ENCODE measurements around the gene FRMD4A.

The FRMD4A gene

DNA sequence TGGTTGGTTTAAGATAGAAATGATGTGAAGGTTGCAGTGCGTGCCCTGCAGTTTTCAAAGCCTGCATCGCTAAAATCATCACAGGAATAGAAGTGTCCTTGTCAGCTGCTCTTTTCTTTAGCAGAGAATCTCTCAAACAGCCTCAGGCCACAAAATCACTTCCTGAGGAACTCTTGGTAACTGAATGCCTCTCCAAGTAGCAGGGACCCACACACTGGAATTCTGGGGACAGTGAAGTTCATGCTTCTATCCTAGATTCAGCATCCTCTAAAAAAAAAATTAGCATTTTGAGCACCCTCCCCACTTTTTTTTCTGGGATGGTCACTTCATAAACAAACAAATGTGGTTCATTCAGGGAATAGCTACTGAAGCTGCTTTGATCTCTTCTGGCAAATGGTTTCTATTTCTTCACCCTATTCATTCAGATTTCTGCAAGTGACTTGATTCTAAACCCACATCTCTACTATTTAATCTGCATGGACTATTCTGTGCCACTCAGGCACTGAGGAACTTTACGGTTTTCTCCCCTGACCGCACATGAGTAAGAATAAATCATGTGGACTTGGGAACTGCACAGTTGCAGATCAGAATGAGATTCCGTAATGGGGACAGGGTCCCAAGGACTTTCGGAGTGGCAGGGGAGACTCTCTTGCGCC is 306.9 kb downstream of the FRMD4A start:
- TF ChIP-seq, protein P1, sequence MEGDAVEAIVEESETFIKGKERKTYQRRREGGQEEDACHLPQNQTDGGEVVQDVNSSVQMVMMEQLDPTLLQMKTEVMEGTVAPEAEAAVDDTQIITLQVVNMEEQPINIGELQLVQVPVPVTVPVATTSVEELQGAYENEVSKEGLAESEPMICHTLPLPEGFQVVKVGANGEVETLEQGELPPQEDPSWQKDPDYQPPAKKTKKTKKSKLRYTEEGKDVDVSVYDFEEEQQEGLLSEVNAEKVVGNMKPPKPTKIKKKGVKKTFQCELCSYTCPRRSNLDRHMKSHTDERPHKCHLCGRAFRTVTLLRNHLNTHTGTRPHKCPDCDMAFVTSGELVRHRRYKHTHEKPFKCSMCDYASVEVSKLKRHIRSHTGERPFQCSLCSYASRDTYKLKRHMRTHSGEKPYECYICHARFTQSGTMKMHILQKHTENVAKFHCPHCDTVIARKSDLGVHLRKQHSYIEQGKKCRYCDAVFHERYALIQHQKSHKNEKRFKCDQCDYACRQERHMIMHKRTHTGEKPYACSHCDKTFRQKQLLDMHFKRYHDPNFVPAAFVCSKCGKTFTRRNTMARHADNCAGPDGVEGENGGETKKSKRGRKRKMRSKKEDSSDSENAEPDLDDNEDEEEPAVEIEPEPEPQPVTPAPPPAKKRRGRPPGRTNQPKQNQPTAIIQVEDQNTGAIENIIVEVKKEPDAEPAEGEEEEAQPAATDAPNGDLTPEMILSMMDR (IDR thresholded peaks at IDR 0.05; ENCODE audit: low read depth, low read length) = no peak
- no peak for DNase-seq (ENCODE audit: extremely low read depth, low read depth)

DNA sequence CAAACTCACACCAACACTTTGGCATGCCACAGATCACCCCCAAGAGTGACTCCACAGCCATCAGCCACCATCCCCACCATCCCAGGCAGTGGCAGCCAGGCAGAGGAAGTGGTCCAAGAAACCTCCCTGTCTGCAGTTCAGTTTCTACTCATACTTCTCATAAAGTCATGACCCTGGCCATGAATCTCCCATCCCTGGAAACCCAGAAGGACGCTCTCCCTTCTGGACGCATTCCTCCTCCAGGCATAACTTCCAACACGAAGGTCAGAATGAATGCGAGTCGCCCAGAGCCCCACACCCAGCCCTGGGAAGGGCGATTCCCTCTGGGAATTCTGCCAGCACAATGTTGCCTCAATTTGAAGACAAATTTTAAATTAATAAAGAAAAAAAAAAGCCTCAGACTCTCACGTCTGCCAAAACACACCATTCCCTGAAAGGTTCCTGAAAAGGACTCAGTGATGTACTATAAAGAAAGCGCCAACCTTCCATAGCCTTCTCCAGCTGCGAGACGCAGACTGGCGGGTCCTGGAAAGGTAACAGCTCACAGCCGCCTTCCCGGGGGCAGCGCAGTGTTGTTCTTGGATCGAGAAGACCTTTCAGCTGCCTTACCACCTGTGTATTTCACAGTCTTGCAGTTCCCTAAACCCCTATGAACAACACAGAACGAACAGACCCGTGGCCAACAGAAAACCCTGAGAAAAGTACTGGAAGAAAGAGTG is 307.6 kb downstream of the FRMD4A start:
- no peak for DNase-seq (ENCODE audit: extremely low read depth, low read depth)
- TF ChIP-seq, protein P1 (IDR thresholded peaks at IDR 0.05; ENCODE audit: low read depth, low read length) = no peak

GRCh38 chr10:14022052-14022451 is 308.7 kb downstream of the FRMD4A start:
- TF ChIP-seq, protein P1 (IDR thresholded peaks at IDR 0.05; ENCODE audit: low read depth, low read length) = no peak

DNA sequence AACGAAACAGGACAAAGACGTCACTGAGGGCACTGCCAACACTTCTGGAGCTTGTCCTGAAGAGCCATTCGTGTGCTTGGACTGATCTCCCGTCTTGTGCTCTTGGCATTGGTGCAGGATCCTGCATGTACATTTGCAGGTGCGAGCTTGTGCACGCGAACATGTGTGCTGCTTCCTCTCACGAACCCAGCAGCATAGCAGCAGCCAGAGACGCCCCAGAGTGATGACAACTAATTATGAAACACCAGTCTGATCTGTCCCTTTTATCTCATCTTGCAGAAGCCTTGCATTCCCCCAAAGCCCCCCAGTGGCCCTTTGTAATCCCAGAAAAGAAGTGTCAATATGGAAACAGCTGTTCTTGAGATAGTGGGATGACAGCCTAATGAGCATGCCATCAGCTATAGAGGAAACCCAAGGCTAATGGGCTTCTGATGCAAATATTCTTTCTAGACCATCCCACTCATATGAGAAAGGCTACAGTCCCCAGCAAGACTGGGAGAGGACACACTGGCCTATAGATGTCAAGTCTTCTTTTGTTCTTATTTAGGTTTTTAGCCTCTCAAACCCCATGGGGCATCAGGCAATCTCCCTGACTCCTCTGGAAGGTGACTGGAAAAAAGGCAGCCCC is 310.6 kb downstream of the FRMD4A start:
- DNase-seq (ENCODE audit: extremely low read depth, low read depth) = no peak
- TF ChIP-seq, protein P1 (IDR thresholded peaks at IDR 0.05; ENCODE audit: low read depth, low read length) = no peak

More at GRCh38 chr10:14022052-14022451, 308.7 kb downstream of the FRMD4A start:
- no peak for DNase-seq (ENCODE audit: extremely low read depth, low read depth)

- DNase-seq (ENCODE audit: extremely low read depth, low read depth) = no peak
- TF ChIP-seq, protein P1 (IDR thresholded peaks at IDR 0.05; ENCODE audit: low read depth, low read length) = no peak
Observed at GRCh38 chr10:14017467-14017866, 313.3 kb downstream of the FRMD4A start.

DNA sequence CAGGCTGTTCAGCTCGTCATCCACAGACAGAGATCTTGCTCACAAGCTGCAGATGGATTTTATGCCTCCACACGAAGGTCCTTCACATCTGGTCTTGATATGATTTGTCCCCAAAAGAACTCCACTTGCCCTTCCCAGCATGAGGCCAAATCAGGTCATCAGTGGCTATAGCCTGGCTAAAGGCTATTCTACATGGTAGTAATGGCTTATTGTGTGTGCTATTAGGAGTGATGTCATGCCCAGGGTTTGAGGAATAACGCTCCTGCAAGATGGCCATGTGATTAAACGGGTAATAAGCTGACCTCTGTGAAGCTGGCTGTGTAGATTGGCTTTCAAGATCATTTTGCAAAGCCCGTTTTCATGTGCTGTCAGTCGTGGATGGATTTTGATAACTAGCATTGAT is 313.8 kb downstream of the FRMD4A start:
- no peak for DNase-seq (ENCODE audit: extremely low read depth, low read depth)
- TF ChIP-seq, protein P1 (IDR thresholded peaks at IDR 0.05; ENCODE audit: low read depth, low read length) = no peak

DNA sequence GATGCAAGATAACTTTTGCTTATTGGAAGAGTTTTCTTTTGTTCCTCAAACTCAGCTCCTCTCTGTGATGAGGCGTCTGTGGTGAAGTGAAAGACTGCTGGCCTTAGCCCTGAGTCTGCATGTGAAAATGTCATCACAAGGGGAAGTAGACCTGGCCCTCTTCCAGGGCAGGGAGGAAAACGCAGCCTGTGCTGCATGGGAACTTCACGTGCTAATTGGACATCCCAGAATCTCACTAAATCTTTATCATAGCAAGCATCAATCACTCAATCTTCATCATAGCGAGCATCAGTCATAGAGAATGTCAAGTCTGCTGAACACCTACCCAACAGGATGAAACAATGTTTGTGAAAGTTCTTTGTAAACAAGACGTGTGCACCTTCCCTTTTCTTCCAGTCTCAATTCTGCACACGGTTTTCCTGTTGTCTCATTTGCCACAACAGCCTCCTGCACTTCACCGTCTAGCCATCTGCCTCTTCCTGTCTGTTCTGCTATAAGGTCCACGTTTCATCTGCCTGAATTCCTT is 314.6 kb downstream of the FRMD4A start:
- no peak for DNase-seq (ENCODE audit: extremely low read depth, low read depth)
- TF ChIP-seq, protein P1 (IDR thresholded peaks at IDR 0.05; ENCODE audit: low read depth, low read length) = no peak

Data from AG09319 (cell line).